Smooth muscle cell (in vitro differentiated cells): ENCODE measurements around the gene TBCEL. TPM values are rescaled to one million over a fixed set of nuclear protein-coding genes. Genes with fewer than 3 reads are reported as not detected.

Experiments
- DNase-seq: peaks from one replicate; lab custom pipeline; 2025; ENCODE audit not compliant: unreplicated experiment; lab: John Stamatoyannopoulos, UW
- H2AFZ ChIP-seq: fragments of 200-600 bp; sonication (generic); 2 replicates; pipeline ENCODE4 v1.6.0; 2016; ENCODE audit warnings: antibody characterized with exemption, low read depth, mild to moderate bottlenecking
- H3F3A ChIP-seq: fragments of 200-600 bp; sonication (generic); 2 replicates; pipeline ENCODE4 v1.6.0; 2017; ENCODE audit warnings: antibody characterized with exemption, low read depth
- H3K27ac ChIP-seq: fragments of 200-600 bp; sonication (generic); 2 replicates; pipeline ENCODE4 v1.5.1; 2016; ENCODE audit warnings: low read depth, mild to moderate bottlenecking
- H3K27me3 ChIP-seq: fragments of 200-600 bp; sonication (generic); 2 replicates; pipeline ENCODE4 v1.6.1; 2016; ENCODE audit warnings: low read depth, mild to moderate bottlenecking
- H3K36me3 ChIP-seq: fragments of 200-600 bp; sonication (generic); 2 replicates; pipeline ENCODE4 v1.5.1; 2016; ENCODE audit warnings: low read depth
- H3K4me1 ChIP-seq: fragments of 200-600 bp; sonication (generic); 2 replicates; pipeline ENCODE4 v1.5.1; 2016; ENCODE audit warnings: low read depth
- H3K4me2 ChIP-seq: fragments of 200-600 bp; sonication (generic); 2 replicates; pipeline ENCODE4 v1.6.0; 2016; ENCODE audit warnings: mild to moderate bottlenecking
- H3K4me3 ChIP-seq: fragments of 200-600 bp; sonication (generic); 2 replicates; pipeline ENCODE4 v1.5.1; 2016; ENCODE audit warnings: mild to moderate bottlenecking
- H3K79me2 ChIP-seq: fragments of 200-600 bp; sonication (generic); 2 replicates; pipeline ENCODE4 v1.6.0; 2016; ENCODE audit warnings: low read depth, mild to moderate bottlenecking
- H3K9ac ChIP-seq: fragments of 200-600 bp; sonication (generic); 2 replicates; pipeline ENCODE4 v1.6.0; 2016; ENCODE audit warnings: low read depth
- H3K9me3 ChIP-seq: fragments of 200-600 bp; sonication (generic); replicated peaks from 2 replicates; pipeline ENCODE4 v1.5.1; 2016; ENCODE audit warnings: low read depth
- H4K20me1 ChIP-seq: fragments of 200-600 bp; sonication (generic); 2 replicates; pipeline ENCODE4 v1.6.0; 2016; ENCODE audit warnings: low read depth
- CTCF ChIP-seq: fragments of 200-600 bp; sonication (generic); IDR thresholded peaks from 2 replicates; pipeline ENCODE4 v1.5.1; 2017; ENCODE audit warnings: borderline replicate concordance, mild to moderate bottlenecking, antibody characterized with exemption; ENCODE audit not compliant: insufficient read depth, poor library complexity, severe bottlenecking
- WGBS: methylation state at CpG from one replicate; pipeline ENCODE4 v1.1.7; 2016; ENCODE audit warnings: low lambda C conversion rate; 5-methylcytosine and 5-hydroxymethylcytosine counted together
- polyA plus RNA-seq: library from polyadenylated mRNA; unstranded; fragments of >200 nt; fragmentation: Nextera tagmentation; extraction: Ambion mirVana; gene quantifications from 2 replicates; pipeline ENCODE4 v1.2.1, GENCODE V29; 2016
- total RNA-seq: library from RNA; depleted of rRNA; stranded (reverse); fragments of >200 nt; gene quantifications from 2 replicates; pipeline ENCODE4 v1.2.3, GENCODE V29; 2014

The TBCEL gene
- total and polyA plus RNA-seq, 2 experiments from 2014 or later = 9.6 to 16.0 TPM

GRCh38 chr11:120988603-120989002 lies 35.3 kb upstream of the TBCEL start:
- Histone ChIP-seq H3K27me3 (peaks cover 27% of the 10 kb centered on the region), H3K79me2 (no peaks in the 10 kb centered on the region), H3K9ac (no peak overlapping the region), H3K4me3 (no peak overlapping the region), H2AFZ (no peak overlapping the region), H3K27ac (no peak overlapping the region), H4K20me1 (no peaks in the 10 kb centered on the region), H3K4me2 (no peak overlapping the region), H3K4me1 (no peaks in the 10 kb centered on the region), H3K36me3 (no peaks in the 10 kb centered on the region), H3K9me3 (no peaks in the 10 kb centered on the region), H3F3A (no peaks in the 10 kb centered on the region)
- 70% methylated on average over 1 of the region's 1 CpG for WGBS
- DNase-seq = no peak
- no peak for TF ChIP-seq CTCF

GRCh38 chr11:120991830-120992686 lies 31.8 kb upstream of the TBCEL start:
- Histone ChIP-seq H3K36me3 (no peaks in the 10 kb centered on the region), H3K9me3 (no peaks in the 10 kb centered on the region), H3K4me2 (no peak overlapping the region), H3K27ac (no peak overlapping the region), H3F3A (no peaks in the 10 kb centered on the region), H3K79me2 (no peaks in the 10 kb centered on the region), H3K4me3 (no peak overlapping the region), H3K27me3 (peaks cover 30% of the 10 kb centered on the region), H4K20me1 (no peaks in the 10 kb centered on the region), H3K4me1 (no peaks in the 10 kb centered on the region), H3K9ac (no peak overlapping the region), H2AFZ (no peak overlapping the region)
- TF ChIP-seq CTCF = no peak
- no peak for DNase-seq
- 94% methylated on average over 10 of the region's 10 CpGs for WGBS

- Histone ChIP-seq H4K20me1 (no peaks in the 10 kb centered on the region), H2AFZ (no peak overlapping the region), H3K27ac (no peak overlapping the region), H3K27me3 (peaks cover 33% of the 10 kb centered on the region), H3K9ac (no peak overlapping the region), H3K4me3 (no peak overlapping the region), H3K36me3 (no peaks in the 10 kb centered on the region), H3K9me3 (no peaks in the 10 kb centered on the region), H3F3A (no peaks in the 10 kb centered on the region), H3K79me2 (no peaks in the 10 kb centered on the region), H3K4me2 (no peak overlapping the region), H3K4me1 (no peaks in the 10 kb centered on the region)
- 57% methylated on average over 1 of the region's 1 CpG for WGBS
- DNase-seq = no peak
- no peak for TF ChIP-seq CTCF
These were observed 29.6 kb upstream of the TBCEL start for GRCh38 chr11:120994091-120994859.
